ENCODE data around the gene PDIA5. TPM values are rescaled to one million over a fixed set of nuclear protein-coding genes. Genes with fewer than 3 reads are reported as not detected.

Gene PDIA5
- polyA plus RNA-seq, 1 donor from 2014 or later = 1.4 TPM

DNA sequence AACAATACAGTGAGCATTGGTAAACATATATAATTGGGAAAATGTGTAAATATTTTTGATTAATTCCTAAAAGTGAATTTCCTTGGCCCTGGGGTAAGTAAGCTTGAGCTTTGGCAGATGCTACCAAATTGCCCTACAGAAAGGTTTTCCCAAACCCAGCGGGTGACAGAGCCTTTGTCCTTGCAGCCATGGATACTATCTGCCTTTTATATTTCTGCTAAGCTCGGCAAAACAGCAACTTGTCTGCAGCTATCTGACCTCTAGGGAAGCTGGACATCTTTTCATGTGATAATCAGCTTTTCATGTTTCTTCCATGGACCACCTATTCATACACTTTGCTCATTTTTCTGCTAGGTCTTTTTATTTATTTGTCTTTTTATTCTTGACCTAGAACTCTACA is 70.2 kb downstream of the PDIA5 start:
- no peak overlapping the region for H3K9ac ChIP-seq (ENCODE audit: low read length)
- H3K27me3 ChIP-seq (ENCODE audit: insufficient read depth, low read depth, low read length) = no peaks in the 10 kb centered on the region
- no peaks in the 10 kb centered on the region for H4K20me1 ChIP-seq (ENCODE audit: insufficient read depth)
- no peaks in the 10 kb centered on the region for H3F3A ChIP-seq (ENCODE audit: insufficient read depth, low read length, poor library complexity, severe bottlenecking)
- no peaks in the 10 kb centered on the region for H3K9me3 ChIP-seq (ENCODE audit: low read length)
- no peaks in the 10 kb centered on the region for H3K36me3 ChIP-seq (ENCODE audit: insufficient read depth, low read length)
- no peak overlapping the region for H3K4me2 ChIP-seq (ENCODE audit: low read length)
- H2AFZ ChIP-seq (ENCODE audit: low read depth, low read length) = no peak overlapping the region
- TF ChIP-seq EP300 (conservative IDR thresholded peaks at IDR 0.05; ENCODE audit: poor library complexity, severe bottlenecking) (no peak), RAD21 (conservative IDR thresholded peaks at IDR 0.05) (no peak)
- TF ChIP-seq, protein P1, sequence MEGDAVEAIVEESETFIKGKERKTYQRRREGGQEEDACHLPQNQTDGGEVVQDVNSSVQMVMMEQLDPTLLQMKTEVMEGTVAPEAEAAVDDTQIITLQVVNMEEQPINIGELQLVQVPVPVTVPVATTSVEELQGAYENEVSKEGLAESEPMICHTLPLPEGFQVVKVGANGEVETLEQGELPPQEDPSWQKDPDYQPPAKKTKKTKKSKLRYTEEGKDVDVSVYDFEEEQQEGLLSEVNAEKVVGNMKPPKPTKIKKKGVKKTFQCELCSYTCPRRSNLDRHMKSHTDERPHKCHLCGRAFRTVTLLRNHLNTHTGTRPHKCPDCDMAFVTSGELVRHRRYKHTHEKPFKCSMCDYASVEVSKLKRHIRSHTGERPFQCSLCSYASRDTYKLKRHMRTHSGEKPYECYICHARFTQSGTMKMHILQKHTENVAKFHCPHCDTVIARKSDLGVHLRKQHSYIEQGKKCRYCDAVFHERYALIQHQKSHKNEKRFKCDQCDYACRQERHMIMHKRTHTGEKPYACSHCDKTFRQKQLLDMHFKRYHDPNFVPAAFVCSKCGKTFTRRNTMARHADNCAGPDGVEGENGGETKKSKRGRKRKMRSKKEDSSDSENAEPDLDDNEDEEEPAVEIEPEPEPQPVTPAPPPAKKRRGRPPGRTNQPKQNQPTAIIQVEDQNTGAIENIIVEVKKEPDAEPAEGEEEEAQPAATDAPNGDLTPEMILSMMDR (IDR thresholded peaks at IDR 0.05; ENCODE audit: poor library complexity, severe bottlenecking) = no peak
- no peaks in the 10 kb centered on the region for H3K79me2 ChIP-seq (replicated peaks; ENCODE audit: insufficient read depth, low read length)
- H3K9me2 ChIP-seq (ENCODE audit: insufficient read depth, low read length) = no peaks in the 10 kb centered on the region
- no peak overlapping the region for H3K27ac ChIP-seq (ENCODE audit: low read length)
- no peak overlapping the region for H3K4me3 ChIP-seq (ENCODE audit: low read length)

DNA sequence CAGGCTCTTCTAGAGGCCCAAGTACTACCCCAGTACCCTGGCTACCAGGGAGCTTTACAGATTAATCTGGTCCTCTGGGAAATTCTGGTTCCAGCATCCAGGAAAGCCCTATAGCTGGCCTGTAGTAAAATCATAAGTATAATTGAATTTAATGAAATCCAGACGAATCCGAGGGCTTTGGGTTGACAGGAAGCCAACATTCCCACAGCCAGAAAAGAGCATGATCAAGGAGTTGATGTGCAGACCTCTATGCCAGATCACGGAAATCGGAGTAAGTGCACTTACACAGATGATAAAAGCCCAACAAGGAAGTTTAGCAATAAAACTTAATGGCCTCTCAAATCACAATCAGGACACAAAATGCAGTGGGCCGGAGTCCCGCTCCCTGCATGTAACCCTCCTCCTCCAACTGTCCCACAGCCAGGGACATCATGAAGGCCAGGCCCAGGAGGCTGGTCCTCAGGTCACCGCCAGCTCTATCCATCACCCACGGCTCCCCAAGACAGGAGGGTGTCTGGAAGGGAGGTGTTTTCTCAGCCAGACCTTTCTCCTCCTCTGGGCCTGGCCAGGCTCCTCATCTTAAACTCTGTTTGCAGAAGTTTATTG is 72.1 kb downstream of the PDIA5 start:
- TF ChIP-seq MXI1 (conservative IDR thresholded peaks at IDR 0.05; ENCODE audit: poor library complexity, severe bottlenecking) (no peak), EZH2 (IDR thresholded peaks at IDR 0.05; ENCODE audit: borderline replicate concordance, insufficient read depth, low read length, poor library complexity, severe bottlenecking) (no peak), SMC3 (conservative IDR thresholded peaks at IDR 0.05; ENCODE audit: poor library complexity) (no peak), POLR2AphosphoS5 (IDR thresholded peaks at IDR 0.05) (no peak), TAF1 (IDR thresholded peaks at IDR 0.05; ENCODE audit: low read depth) (no peak), RAD21 (conservative IDR thresholded peaks at IDR 0.05) (no peak), EP300 (conservative IDR thresholded peaks at IDR 0.05; ENCODE audit: poor library complexity, severe bottlenecking) (no peak)
- TF ChIP-seq, protein P2, sequence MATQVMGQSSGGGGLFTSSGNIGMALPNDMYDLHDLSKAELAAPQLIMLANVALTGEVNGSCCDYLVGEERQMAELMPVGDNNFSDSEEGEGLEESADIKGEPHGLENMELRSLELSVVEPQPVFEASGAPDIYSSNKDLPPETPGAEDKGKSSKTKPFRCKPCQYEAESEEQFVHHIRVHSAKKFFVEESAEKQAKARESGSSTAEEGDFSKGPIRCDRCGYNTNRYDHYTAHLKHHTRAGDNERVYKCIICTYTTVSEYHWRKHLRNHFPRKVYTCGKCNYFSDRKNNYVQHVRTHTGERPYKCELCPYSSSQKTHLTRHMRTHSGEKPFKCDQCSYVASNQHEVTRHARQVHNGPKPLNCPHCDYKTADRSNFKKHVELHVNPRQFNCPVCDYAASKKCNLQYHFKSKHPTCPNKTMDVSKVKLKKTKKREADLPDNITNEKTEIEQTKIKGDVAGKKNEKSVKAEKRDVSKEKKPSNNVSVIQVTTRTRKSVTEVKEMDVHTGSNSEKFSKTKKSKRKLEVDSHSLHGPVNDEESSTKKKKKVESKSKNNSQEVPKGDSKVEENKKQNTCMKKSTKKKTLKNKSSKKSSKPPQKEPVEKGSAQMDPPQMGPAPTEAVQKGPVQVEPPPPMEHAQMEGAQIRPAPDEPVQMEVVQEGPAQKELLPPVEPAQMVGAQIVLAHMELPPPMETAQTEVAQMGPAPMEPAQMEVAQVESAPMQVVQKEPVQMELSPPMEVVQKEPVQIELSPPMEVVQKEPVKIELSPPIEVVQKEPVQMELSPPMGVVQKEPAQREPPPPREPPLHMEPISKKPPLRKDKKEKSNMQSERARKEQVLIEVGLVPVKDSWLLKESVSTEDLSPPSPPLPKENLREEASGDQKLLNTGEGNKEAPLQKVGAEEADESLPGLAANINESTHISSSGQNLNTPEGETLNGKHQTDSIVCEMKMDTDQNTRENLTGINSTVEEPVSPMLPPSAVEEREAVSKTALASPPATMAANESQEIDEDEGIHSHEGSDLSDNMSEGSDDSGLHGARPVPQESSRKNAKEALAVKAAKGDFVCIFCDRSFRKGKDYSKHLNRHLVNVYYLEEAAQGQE (IDR thresholded peaks at IDR 0.05; ENCODE audit: borderline replicate concordance) = no peak
- TF ChIP-seq, protein P1 (IDR thresholded peaks at IDR 0.05; ENCODE audit: poor library complexity, severe bottlenecking) = no peak
- H3K36me3 ChIP-seq (ENCODE audit: insufficient read depth, low read length) = no peaks in the 10 kb centered on the region
- no peak overlapping the region for H3K27ac ChIP-seq (ENCODE audit: low read length)
- H3K27me3 ChIP-seq (ENCODE audit: insufficient read depth, low read depth, low read length) = no peaks in the 10 kb centered on the region
- H3F3A ChIP-seq (ENCODE audit: insufficient read depth, low read length, poor library complexity, severe bottlenecking) = no peaks in the 10 kb centered on the region
- H3K9me3 ChIP-seq (ENCODE audit: low read length) = no peaks in the 10 kb centered on the region
- H3K4me3 ChIP-seq (ENCODE audit: low read length) = no peak overlapping the region
- H3K9me2 ChIP-seq (ENCODE audit: insufficient read depth, low read length) = no peaks in the 10 kb centered on the region
- no peak overlapping the region for H2AFZ ChIP-seq (ENCODE audit: low read depth, low read length)
- no peaks in the 10 kb centered on the region for H4K20me1 ChIP-seq (ENCODE audit: insufficient read depth)
- no peak overlapping the region for H3K9ac ChIP-seq (ENCODE audit: low read length)
- H3K79me2 ChIP-seq (replicated peaks; ENCODE audit: insufficient read depth, low read length) = no peaks in the 10 kb centered on the region
- H3K4me2 ChIP-seq (ENCODE audit: low read length) = no peak overlapping the region
